ENCODE measurements around the gene CYP4F22. TPM values are rescaled to one million over a fixed set of nuclear protein-coding genes. Genes with fewer than 3 reads are reported as not detected.

The CYP4F22 gene
- total and polyA plus RNA-seq, 9 of the 15 experiments (the other 6 are each of a cell fraction or from before 2014, with no cell fraction given): not detected

- no peak overlapping the region for H3K4me3 ChIP-seq
- no peaks in the 10 kb centered on the region for H3K9me1 ChIP-seq (ENCODE audit: control insufficient read depth, insufficient read depth, low read length)
- intact Hi-C loops (cut with micrococcal nuclease): no loop called here
- H3K27ac ChIP-seq (ENCODE audit: extremely low read depth, low read depth, low read length): no peak overlapping the region
- H3K9me3 ChIP-seq (replicated peaks; ENCODE audit: control insufficient read depth, insufficient read depth, low read depth, low read length): no peaks in the 10 kb centered on the region; the same call in 1 of the 2 replicates
- H3K79me2 ChIP-seq (ENCODE audit: control insufficient read depth, insufficient read depth, low read length): no peaks in the 10 kb centered on the region
- no peaks in the 10 kb centered on the region for H3K36me3 ChIP-seq (ENCODE audit: control insufficient read depth, insufficient read depth, low read length)
- in situ Hi-C loops (cut with MboI): loop anchor here (25.0 kb wide), 1 partner anchor 702 kb away; no protein-coding TSS in a partner anchor
- peaks cover 2 to 13% of the 10 kb centered on the region in 2 experiments; a peak in 3 of 5 replicates for H3K27me3 ChIP-seq (ENCODE audit: control insufficient read depth in 2 of 2, insufficient read depth in 2 of 2, low read length in 2 of 2)
- H4K20me1 ChIP-seq (replicated peaks; ENCODE audit: control insufficient read depth, insufficient read depth, low read length): no peaks in the 10 kb centered on the region; the same call in 1 of the 2 replicates
- no peak overlapping the region for H3K9ac ChIP-seq (ENCODE audit: insufficient read depth in 1 of 2, low read depth in 2 of 2, low read length in 2 of 2)
- FAIRE-seq (no peak), ATAC-seq (no peak; the same call in 2 of the 3 replicates), DNase-seq (ENCODE audit: extremely low read depth in 1 of 4, low spot score in 3 of 4) (no peak)
- no peak overlapping the region for H3K4me2 ChIP-seq (ENCODE audit: insufficient read depth, low read length)
- H3K4me1 ChIP-seq (replicated peaks in 1 of 2; ENCODE audit: control insufficient read depth in 2 of 2, insufficient read depth in 2 of 2, low read length in 2 of 2): peaks cover 4 to 13% of the 10 kb centered on the region in 2 experiments; a peak in 3 of 5 replicates
- ChIA-PET CTCF (ENCODE audit: low intra/inter-chr PET ratio) (no interaction called here), POLR2A (interaction anchor here (0.5 to 0.6 kb wide), 2 partner anchors 30 to 378 kb away, joined by 3 read pairs; no protein-coding TSS in a partner anchor)
- H2AFZ ChIP-seq (ENCODE audit: low read depth, low read length): no peak overlapping the region
- BruUV-seq (replicated peaks): no TSS peak
- WGBS (ENCODE audit: insufficient coverage, low coverage, missing lambda C conversion rate): 2% methylated on average over 14 of the region's 14 CpGs
- no peak for TF ChIP-seq MNT (conservative IDR thresholded peaks at IDR 0.05)
- no peak for TF ChIP-seq IRF2 (CRISPR knock-in tag; IDR thresholded peaks at IDR 0.05)
- no peak for TF ChIP-seq ILK (tag; IDR thresholded peaks at IDR 0.05; ENCODE audit: borderline replicate concordance, low read depth)
- no peak for TF ChIP-seq EGR1 (conservative IDR thresholded peaks at IDR 0.05)
- TF ChIP-seq NEUROD1 (IDR thresholded peaks at IDR 0.05; ENCODE audit: borderline replicate concordance, low read depth, low read length, partially characterized antibody): no peak
- no peak for TF ChIP-seq REST (IDR thresholded peaks at IDR 0.05; ENCODE audit: borderline replicate concordance)
- TF ChIP-seq REST (CRISPR knock-in tag; IDR thresholded peaks at IDR 0.05; ENCODE audit: low read depth): no peak
- no peak for TF ChIP-seq RFX5 (IDR thresholded peaks at IDR 0.05; ENCODE audit: low read depth, low read length)
- no peak for TF ChIP-seq SMARCA5 (IDR thresholded peaks at IDR 0.05)
- no peak for TF ChIP-seq ZNF146 (CRISPR knock-in tag; IDR thresholded peaks at IDR 0.05; ENCODE audit: unreplicated experiment)
- no peak for TF ChIP-seq CAMTA2 (CRISPR knock-in tag; conservative IDR thresholded peaks at IDR 0.05)
Observed at GRCh38 chr19:15563931-15564330, 55.6 kb downstream of the CYP4F22 start.

Data from K562 (cell line).